Left ventricle myocardium superior (tissue), 1 donor: Measurements from ENCODE around the gene CACNA2D4. TPM values are rescaled to one million over a fixed set of nuclear protein-coding genes. Genes with fewer than 3 reads are reported as not detected.

ENCODE experiments used
- ATAC-seq: fragments of 200-7000 bp; cut with Tn5 transposase; one replicate; pipeline ENCODE4 v1.9.1; 2020; ENCODE audit warnings: mild to moderate bottlenecking, moderate library complexity
- DNase-seq: peaks from one replicate; pipeline ENCODE4 v3.0.0-alpha.2; 2020
- intact Hi-C: fragments of 100-400 bp; cut with micrococcal nuclease; formaldehyde crosslinking; loops from one replicate; pipeline ENCODE4 v1.11.0; 2022
- total RNA-seq: library from RNA; stranded (reverse); fragmentation: NEBNext Ultra II Directional; extraction: Animal tissue kit (Norgen Biotek cat#: 25700); gene quantifications from one replicate; pipeline ENCODE4 v1.2.1, GENCODE V29; 2021
- donor health status: DM: no; HTN: yes; CAD: no; lungs with severe emphysema.

Gene CACNA2D4
- total RNA-seq, 1 donor from 2014 or later: 1.0 TPM

GRCh38 chr12:1857086-1857485 is 61.4 kb downstream of the CACNA2D4 start:
- intact Hi-C loops: no loop called here
- ATAC-seq (no peak), DNase-seq (no peak)

- intact Hi-C loops: no loop called here
- ATAC-seq: no peak
- no peak for DNase-seq
Measured at GRCh38 chr12:1855241-1855640, 63.2 kb downstream of the CACNA2D4 start.

- ATAC-seq: no peak
- intact Hi-C loops: no loop called here
- DNase-seq: no peak
Measured at GRCh38 chr12:1853716-1854115, 64.7 kb downstream of the CACNA2D4 start.

- DNase-seq (no peak), ATAC-seq (no peak)
- intact Hi-C loops: no loop called here
Measured at GRCh38 chr12:1852076-1852475, 66.4 kb downstream of the CACNA2D4 start.

GRCh38 chr12:1851151-1851701 is 67.2 kb downstream of the CACNA2D4 start:
- intact Hi-C loops: no loop called here
- no peak for DNase-seq
- no peak for ATAC-seq

GRCh38 chr12:1848745-1849144 is 69.7 kb downstream of the CACNA2D4 start:
- ATAC-seq: no peak
- intact Hi-C loops: no loop called here
- DNase-seq: no peak

- intact Hi-C loops: no loop called here
- DNase-seq (no peak), ATAC-seq (no peak)
Measured at GRCh38 chr12:1848146-1848545, 70.3 kb downstream of the CACNA2D4 start.

GRCh38 chr12:1847411-1847810 is 71.0 kb downstream of the CACNA2D4 start:
- ATAC-seq (no peak), DNase-seq (no peak)

GRCh38 chr12:1846421-1847405 is 71.7 kb downstream of the CACNA2D4 start:
- intact Hi-C loops: no loop called here
- ATAC-seq (no peak), DNase-seq (no peak)

More at GRCh38 chr12:1847411-1847810, 71.0 kb downstream of the CACNA2D4 start:
- intact Hi-C loops: no loop called here

GRCh38 chr12:1845886-1846285 is 72.6 kb downstream of the CACNA2D4 start:
- DNase-seq (no peak), ATAC-seq (no peak)
- intact Hi-C loops: no loop called here

GRCh38 chr12:1845427-1845826 is 73.0 kb downstream of the CACNA2D4 start:
- DNase-seq (no peak), ATAC-seq (no peak)
- intact Hi-C loops: no loop called here

GRCh38 chr12:1844661-1845409 is 73.6 kb downstream of the CACNA2D4 start:
- no peak for DNase-seq
- intact Hi-C loops: no loop called here
- no peak for ATAC-seq

- intact Hi-C loops: no loop called here
- ATAC-seq (no peak), DNase-seq (no peak)
Measured at GRCh38 chr12:1844223-1844622, 74.2 kb downstream of the CACNA2D4 start.

- ATAC-seq (no peak), DNase-seq (no peak)
- intact Hi-C loops: no loop called here
Measured at GRCh38 chr12:1843641-1844005, 74.8 kb downstream of the CACNA2D4 start.

- ATAC-seq (no peak), DNase-seq (no peak)
- intact Hi-C loops: no loop called here
Measured at GRCh38 chr12:1842905-1843640, 75.4 kb downstream of the CACNA2D4 start.

- DNase-seq (no peak), ATAC-seq (no peak)
- intact Hi-C loops: no loop called here
Measured at GRCh38 chr12:1842183-1842904, 76.1 kb downstream of the CACNA2D4 start.

- intact Hi-C loops: no loop called here
- DNase-seq (no peak), ATAC-seq (no peak)
Measured at GRCh38 chr12:1841586-1842182, 76.8 kb downstream of the CACNA2D4 start.

- DNase-seq: no peak
- no peak for ATAC-seq
- intact Hi-C loops: no loop called here
Measured at GRCh38 chr12:1840981-1841425, 77.4 kb downstream of the CACNA2D4 start.
